ENCODE measurements around the gene PDE10A.

DNA sequence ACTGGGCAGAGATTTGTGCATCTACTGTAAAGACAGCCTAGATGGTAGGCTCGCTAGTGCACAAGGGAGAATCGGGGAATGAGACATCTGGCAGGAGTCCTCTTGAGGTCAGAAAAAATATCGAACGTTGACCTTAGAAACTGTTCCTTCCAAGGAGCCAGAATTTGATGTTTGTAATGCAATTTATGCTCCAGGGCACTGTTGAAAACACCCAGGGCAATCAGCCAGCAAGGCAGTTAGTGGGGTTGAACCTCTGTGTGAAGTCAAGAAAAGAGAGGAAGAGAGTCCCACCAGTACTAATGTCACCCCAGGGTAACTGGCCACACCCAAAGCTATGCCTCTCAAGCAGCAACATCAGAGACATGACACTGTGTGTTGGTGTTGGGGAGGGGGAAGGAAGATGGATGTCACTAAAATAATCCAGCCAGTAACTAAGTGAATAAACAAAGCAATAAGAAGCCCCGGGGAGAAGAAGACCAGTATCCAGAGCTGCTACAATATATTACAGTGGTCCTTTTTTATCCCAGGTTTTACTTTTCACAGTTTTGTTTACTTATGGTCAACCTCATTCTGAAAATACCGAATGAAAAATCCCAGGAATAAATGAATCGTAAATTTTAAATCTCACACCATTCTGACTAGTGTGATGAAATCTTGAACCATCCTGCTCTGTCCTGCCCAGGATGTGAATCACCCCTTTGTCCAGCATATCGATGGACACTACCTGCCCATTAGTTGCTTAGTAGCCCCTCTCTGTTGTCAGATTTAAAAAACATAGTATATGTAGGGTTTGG lies 32.9 kb upstream of the PDE10A start:
- no peak for TF ChIP-seq EP300 (IDR thresholded peaks at IDR 0.05; ENCODE audit: low read depth in 2 of 2, low read length in 2 of 2)
- TF ChIP-seq EP300 (CRISPR knock-in tag; IDR thresholded peaks at IDR 0.05; ENCODE audit: borderline replicate concordance), result no peak
- TF ChIP-seq TCF7L2 (IDR thresholded peaks at IDR 0.05; ENCODE audit: low read depth, low read length), result no peak
- no peak for TF ChIP-seq CHD2 (IDR thresholded peaks at IDR 0.05; ENCODE audit: low read depth, low read length)
- TF ChIP-seq, protein P1, sequence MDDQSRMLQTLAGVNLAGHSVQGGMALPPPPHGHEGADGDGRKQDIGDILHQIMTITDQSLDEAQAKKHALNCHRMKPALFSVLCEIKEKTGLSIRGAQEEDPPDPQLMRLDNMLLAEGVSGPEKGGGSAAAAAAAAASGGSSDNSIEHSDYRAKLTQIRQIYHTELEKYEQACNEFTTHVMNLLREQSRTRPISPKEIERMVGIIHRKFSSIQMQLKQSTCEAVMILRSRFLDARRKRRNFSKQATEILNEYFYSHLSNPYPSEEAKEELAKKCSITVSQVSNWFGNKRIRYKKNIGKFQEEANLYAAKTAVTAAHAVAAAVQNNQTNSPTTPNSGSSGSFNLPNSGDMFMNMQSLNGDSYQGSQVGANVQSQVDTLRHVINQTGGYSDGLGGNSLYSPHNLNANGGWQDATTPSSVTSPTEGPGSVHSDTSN (CRISPR knock-in tag; IDR thresholded peaks at IDR 0.05; ENCODE audit: borderline replicate concordance), result no peak
- TF ChIP-seq, protein P2, sequence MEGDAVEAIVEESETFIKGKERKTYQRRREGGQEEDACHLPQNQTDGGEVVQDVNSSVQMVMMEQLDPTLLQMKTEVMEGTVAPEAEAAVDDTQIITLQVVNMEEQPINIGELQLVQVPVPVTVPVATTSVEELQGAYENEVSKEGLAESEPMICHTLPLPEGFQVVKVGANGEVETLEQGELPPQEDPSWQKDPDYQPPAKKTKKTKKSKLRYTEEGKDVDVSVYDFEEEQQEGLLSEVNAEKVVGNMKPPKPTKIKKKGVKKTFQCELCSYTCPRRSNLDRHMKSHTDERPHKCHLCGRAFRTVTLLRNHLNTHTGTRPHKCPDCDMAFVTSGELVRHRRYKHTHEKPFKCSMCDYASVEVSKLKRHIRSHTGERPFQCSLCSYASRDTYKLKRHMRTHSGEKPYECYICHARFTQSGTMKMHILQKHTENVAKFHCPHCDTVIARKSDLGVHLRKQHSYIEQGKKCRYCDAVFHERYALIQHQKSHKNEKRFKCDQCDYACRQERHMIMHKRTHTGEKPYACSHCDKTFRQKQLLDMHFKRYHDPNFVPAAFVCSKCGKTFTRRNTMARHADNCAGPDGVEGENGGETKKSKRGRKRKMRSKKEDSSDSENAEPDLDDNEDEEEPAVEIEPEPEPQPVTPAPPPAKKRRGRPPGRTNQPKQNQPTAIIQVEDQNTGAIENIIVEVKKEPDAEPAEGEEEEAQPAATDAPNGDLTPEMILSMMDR (CRISPR knock-in tag; IDR thresholded peaks at IDR 0.05), result no peak
- no peak for TF ChIP-seq HNRNPUL1 (IDR thresholded peaks at IDR 0.05; ENCODE audit: low read depth, low read length)
- no peak for TF ChIP-seq CC2D1A (CRISPR knock-in tag; IDR thresholded peaks at IDR 0.05)
- TF ChIP-seq XBP1 (CRISPR knock-in tag; IDR thresholded peaks at IDR 0.05), result no peak
- TF ChIP-seq MEIS1 (CRISPR knock-in tag; IDR thresholded peaks at IDR 0.05; ENCODE audit: borderline replicate concordance), result no peak
- TF ChIP-seq, protein P3, sequence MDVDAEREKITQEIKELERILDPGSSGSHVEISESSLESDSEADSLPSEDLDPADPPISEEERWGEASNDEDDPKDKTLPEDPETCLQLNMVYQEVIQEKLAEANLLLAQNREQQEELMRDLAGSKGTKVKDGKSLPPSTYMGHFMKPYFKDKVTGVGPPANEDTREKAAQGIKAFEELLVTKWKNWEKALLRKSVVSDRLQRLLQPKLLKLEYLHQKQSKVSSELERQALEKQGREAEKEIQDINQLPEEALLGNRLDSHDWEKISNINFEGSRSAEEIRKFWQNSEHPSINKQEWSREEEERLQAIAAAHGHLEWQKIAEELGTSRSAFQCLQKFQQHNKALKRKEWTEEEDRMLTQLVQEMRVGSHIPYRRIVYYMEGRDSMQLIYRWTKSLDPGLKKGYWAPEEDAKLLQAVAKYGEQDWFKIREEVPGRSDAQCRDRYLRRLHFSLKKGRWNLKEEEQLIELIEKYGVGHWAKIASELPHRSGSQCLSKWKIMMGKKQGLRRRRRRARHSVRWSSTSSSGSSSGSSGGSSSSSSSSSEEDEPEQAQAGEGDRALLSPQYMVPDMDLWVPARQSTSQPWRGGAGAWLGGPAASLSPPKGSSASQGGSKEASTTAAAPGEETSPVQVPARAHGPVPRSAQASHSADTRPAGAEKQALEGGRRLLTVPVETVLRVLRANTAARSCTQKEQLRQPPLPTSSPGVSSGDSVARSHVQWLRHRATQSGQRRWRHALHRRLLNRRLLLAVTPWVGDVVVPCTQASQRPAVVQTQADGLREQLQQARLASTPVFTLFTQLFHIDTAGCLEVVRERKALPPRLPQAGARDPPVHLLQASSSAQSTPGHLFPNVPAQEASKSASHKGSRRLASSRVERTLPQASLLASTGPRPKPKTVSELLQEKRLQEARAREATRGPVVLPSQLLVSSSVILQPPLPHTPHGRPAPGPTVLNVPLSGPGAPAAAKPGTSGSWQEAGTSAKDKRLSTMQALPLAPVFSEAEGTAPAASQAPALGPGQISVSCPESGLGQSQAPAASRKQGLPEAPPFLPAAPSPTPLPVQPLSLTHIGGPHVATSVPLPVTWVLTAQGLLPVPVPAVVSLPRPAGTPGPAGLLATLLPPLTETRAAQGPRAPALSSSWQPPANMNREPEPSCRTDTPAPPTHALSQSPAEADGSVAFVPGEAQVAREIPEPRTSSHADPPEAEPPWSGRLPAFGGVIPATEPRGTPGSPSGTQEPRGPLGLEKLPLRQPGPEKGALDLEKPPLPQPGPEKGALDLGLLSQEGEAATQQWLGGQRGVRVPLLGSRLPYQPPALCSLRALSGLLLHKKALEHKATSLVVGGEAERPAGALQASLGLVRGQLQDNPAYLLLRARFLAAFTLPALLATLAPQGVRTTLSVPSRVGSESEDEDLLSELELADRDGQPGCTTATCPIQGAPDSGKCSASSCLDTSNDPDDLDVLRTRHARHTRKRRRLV (CRISPR knock-in tag; IDR thresholded peaks at IDR 0.05), result no peak

Measured in HepG2 (cell line).